CD4-positive, alpha-beta T cell treated with Interferon alpha-2 for 1 hour (primary cell): ENCODE measurements around the gene IFI27L1.

Source experiments
- DNase-seq, 2 donors: peaks; one replicate each; pipeline ENCODE4 v3.0.0-alpha.2; 2020 to 2022

IFI27L1 gene

GRCh38 chr14:94139006-94139405 is 57.9 kb downstream of the IFI27L1 start:
- no peak for DNase-seq

DNA sequence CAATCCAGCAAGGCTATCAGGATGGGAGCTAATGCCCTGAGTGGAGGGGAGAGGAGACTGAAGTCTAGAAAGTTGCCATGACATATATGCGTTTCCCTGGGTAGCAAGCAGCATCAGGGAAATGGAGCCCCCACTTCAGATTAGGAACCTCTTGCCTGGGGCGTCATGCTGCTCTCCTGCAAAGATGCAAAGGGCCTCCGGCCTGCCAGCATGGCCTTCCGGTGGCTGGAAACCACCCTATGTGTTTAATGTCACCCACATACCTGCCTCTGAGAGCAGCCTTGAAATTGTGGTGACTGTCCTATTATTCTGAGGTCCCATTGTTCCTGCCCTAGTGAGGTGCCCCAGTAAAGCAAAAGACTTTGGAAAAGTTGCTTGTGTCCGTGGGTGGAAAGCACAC is 58.3 kb downstream of the IFI27L1 start:
- no peak for DNase-seq

DNA sequence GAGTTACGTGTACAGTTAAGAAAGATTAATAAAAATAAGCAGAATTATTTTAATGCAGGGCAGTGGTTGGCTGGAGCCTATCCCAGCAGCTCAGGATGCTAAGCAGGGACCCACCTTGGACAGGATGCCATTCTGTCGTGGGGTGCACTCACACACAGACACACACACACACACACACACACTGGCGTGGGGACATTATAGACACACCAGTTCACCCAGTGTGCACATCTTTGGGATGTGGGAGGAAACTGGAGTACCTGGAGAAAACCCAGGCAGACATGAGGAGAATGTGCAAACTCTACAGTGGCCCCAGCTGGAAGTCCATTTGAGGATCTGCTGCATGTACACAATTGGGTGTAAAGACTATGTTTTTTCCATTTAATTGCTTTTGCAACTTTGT is 61.1 kb downstream of the IFI27L1 start:
- DNase-seq: no peak

GRCh38 chr14:94142836-94143235 is 61.7 kb downstream of the IFI27L1 start:
- no peak for DNase-seq

GRCh38 chr14:94143239-94143638 is 62.1 kb downstream of the IFI27L1 start:
- no peak for DNase-seq

- no peak for DNase-seq
Measured at GRCh38 chr14:94143711-94144110, 62.6 kb downstream of the IFI27L1 start.

GRCh38 chr14:94144765-94145164 is 63.7 kb downstream of the IFI27L1 start:
- DNase-seq: no peak

DNA sequence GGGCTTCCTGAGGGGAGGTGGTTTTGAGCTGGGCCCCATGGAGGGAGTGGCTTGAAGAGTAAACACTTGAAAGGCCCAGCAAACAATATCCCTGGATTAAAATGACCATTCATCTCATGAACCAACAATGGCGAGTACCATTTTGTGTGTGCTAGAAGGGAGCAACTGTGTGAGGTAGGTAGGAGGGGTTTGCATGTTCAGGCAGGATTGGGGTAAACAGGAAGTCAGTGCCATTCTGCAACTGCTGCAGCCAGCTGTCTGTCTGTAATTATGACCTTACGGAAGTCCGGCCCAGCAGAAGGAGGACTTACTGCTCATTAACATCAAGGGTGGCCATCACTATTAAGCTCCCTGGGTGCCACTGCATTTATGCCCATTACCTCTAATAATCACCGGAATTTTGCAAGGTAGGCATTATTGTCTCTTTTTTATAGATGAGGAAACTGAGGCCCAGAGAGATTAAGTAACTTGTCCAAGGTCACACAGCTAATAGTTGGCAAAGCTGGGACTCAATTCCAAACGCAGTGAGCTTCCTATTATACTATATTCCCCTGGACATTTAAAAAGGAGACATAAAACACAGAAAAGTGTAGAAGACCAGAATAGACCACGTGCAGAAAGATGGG is 64.9 kb downstream of the IFI27L1 start:
- no peak for DNase-seq
